NCI-H1092 treated with DMSO at 0.1 percent for 48 hours (cell line): ENCODE measurements around the gene GLIS2.

ENCODE experiments used
- DNase-seq: peaks from one replicate; lab custom pipeline; 2025; lab: John Stamatoyannopoulos, UW

GLIS2 gene

GRCh38 chr16:4298761-4299522 is 16.9 kb upstream of the GLIS2 start:
- DNase-seq: no peak

DNA sequence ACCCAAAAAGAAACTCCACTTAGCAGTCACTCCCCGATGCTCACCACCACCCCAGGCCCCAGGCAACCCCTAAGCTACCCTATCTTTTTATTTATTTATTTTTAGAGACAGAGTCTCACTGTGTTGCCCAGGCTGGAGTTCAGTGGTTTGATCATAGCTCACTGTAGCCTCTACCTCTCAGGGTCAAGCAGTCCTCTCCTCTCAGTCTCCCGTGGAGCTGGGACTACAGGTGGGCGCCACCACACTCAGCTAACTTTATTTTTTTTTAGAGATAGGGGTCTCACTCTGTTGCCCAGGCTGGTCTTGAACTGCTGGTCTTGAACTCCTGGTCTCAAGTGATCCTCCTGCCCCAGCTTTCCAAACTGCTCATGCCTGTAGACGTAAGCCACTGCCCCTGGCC is 14.7 kb upstream of the GLIS2 start:
- DNase-seq: no peak

DNA sequence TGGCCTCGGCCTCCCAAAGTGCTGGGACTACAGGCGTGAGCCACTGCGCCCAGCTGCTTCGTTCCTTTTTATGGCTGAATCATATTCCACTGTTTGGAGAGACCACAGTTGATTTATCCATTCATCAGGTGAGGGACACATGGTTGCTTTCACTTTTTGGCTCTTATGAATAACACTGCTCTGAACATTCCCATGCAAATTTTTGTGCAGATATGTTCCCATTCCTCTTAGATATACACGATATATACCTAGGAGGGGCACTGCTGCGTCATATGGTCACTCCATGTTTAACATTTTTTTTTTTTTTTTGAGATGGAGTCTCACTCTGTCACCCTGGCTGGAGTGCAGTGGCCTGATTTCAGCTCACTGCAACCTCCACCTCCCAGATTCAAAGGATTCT is 13.9 kb upstream of the GLIS2 start:
- no peak for DNase-seq

DNA sequence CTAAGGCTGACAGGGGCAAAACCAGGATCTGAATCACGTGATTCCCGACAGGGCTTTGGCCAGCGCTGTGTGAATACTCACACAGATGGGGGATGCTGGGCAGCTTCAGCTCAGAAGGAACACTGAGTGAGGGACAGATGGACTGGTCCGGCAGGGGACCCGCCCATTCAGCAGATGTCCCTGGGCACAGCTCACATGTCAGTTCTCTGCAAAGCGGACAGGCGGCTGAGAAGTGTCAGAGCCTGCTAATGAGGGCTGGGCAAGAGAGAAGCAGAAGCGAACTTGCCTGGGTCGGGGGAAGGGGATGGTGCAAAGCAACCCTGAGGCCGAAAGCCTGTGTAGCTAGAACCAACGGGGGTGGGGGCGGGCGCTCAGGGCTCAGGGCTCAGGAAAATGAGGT is 11.9 kb upstream of the GLIS2 start:
- DNase-seq: no peak

- peak; percentile 81 for DNase-seq
These were observed 9.2 kb upstream of the GLIS2 start for GRCh38 chr16:4306470-4307214.

DNA sequence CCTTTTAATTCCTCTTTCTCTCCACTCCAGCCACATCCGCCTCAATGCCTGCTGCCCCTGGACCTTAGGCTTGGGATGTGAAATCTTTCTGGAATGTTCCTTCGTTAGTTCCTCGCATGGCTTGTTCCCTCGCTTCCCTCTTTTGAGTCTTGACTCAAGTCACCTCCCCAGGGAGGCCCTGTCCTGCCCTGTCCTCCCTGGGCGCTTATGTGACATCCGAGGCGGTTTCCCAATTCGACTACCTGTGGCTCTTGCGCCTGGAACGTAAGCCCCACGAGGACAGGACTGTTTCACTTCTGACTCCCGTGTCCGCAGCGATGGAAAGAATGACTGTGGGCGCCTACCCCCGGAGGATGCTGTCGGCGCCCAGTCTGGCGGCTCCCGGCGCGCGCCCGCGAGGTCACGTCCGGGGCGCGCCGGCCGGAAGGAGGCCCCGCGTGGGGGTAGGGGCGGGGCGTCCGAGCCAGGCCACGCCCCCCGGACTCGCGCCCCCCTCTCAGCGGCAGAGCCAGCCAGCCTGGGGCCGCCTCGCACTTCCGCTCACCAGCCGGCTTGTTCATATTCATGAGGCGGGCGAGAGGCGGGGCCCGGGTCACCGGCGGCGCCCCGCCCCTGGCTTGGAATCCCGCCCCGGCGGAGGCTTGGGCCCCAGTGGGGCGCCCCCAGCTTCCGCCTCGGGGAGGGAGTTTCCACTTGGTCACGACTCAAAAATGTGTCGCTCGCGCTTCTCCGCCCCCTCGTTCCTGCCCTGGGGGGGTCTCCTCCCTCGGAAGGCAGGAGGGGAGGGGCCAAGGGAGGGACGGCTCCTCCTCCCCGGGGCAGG is 8.4 kb upstream of the GLIS2 start:
- DNase-seq: peak; percentile 79

- no peak for DNase-seq
These were observed 6.6 kb upstream of the GLIS2 start for GRCh38 chr16:4309102-4309832.

DNA sequence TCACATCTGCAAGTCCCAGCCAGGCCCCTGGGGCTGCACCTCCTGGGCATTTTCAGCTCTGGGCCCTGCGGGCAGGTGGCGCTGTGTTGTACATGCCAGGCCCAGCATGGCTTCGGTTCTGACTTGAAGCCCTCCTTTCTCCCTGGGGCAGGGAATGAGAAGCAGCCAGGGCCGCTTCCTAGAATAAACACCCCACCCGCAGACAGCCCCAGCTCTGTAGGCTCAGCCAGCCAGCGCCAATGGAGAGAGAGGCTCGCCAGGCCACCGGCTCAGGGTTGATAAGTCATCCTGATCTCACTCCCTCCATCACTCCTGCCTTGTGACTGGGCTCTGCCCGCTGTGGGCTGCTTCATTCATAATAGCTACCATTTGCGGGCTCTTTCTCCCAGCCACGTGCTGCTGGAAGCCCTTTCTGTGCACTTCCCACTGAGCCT is 6.0 kb upstream of the GLIS2 start:
- peak; percentile 44 for DNase-seq

DNA sequence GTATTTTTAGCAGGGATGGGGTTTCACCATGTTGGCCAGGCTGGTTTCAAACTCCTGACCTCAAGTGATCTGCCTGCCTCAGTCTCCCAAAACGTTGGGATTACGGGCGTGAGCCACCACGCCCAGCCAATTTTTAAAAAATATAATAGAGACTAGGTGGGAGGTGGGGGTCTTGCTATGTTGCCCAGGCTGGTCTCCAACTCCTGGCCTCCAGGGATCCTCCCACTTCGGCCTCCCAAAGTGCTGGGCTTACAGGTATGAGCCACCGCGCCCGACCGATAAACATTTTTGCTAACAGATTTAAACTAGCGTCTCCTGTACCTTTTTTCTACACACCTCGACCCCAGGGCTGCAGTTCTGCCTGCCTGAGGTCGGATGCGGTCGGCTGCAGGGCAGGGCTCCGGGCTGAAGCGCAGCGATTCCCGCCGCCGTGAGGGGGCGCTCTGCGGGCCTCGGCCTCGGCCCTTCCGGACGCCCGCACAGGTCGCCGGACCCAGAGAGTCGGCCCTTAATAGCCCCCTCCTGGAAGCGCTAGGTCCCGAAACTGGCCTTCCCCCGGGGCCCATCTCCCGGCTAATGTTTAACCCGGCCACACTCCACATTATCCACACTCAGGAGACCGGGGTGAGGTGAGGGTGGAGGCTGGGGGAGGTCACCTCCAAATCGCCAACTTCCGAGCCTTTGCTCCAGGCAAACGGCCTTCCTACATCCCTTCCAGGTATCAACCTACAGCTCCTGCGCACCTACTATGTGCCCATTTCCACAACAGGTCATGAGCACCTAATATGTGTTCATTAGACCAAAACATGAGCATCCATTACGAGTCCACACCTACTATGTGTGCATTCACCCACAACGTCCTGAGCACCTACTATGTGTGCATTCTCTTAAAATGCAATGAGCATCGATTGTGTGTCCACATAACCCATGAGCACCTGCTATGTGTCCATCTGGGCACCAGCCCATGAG is 2.0 kb upstream of the GLIS2 start:
- no peak for DNase-seq

GRCh38 chr16:4314532-4315185 is 1.2 kb upstream of the GLIS2 start:
- DNase-seq: peak; percentile 33

DNA sequence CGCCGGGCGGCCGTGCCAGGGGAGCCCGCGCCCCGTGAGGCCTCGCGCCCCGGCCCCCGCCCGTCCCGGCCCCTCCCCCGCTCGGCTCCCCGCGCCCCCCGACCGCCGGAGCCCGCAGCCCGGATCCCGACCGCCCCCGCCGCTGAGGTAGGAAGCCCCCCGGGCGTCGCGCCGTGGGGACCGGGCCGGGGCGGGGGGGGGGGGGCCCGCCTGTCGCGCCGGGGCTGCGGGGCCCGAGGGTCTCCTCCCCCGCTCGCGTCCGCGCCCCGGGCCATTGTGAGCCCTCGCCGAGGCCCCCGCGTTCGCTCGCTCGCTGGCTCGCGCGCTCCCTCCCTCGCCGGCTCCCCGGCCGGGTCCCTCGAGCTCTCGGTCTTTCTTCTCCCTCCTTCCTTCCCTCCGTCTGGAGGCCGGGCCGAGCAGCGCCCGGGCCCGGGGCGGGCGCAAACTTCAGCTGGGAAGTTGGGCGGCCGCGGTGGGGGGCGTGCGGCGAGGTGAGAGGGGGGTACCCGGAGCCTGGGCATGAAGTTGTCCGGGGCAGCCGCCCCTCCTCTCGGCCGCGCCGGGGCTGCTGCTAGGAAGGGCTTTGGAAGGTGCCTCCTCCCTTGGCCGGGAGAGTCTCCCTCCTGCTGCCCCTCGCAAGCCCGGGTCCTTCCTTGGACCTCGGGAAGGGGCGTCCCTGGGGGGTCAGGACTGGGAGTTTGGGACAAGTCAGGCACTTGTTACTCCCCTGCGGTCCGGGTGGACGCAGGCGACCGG is 419 bp downstream of the GLIS2 start:
- DNase-seq: peak; percentile 63

GRCh38 chr16:4316864-4317531 is 1.1 kb downstream of the GLIS2 start:
- DNase-seq: peak; percentile 74

- DNase-seq: no peak
These were observed 1.9 kb downstream of the GLIS2 start for GRCh38 chr16:4317532-4318450.

DNA sequence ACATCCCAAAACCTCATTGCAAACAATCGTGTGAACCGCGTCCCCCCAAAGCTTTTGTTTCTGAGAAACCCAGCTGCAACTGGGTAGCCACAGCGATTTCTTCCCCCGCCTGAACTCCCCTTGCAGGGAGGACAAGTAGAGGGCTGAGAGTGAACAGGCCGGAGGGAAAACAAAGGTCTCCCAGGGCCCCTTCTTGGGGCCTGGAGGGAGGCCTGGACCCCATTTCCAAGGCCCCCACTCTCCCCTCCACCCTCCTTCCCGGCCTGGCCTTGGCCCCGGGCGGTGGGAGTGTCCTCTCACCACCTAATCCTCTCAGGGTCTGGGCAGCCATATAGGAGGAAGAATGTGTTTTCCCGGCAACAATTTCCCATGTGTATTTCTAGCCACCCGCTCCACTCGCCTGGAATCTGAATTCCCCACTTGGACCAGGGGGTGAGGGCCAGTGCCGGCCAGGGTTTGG is 2.6 kb downstream of the GLIS2 start:
- DNase-seq: no peak

DNA sequence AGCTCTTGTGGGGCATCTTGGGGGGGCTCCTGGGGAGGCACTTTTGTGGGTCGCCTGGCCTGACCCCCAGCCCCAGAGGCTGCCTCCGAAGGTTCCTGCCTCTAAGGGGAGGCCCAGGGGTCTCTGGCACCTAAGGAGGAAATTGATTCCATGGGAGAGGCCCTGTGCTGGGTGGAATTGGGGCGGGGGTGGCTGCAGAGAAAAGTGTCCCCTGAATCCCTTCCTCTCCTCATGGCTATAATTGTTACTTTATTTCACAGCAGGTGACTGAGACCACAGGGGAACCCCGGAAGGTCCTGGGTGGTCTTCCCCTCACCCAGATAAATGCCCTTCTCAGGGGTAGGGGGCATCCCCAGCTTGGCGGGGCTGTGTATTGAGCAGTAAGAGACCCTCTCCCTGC is 3.1 kb downstream of the GLIS2 start:
- DNase-seq: no peak

DNA sequence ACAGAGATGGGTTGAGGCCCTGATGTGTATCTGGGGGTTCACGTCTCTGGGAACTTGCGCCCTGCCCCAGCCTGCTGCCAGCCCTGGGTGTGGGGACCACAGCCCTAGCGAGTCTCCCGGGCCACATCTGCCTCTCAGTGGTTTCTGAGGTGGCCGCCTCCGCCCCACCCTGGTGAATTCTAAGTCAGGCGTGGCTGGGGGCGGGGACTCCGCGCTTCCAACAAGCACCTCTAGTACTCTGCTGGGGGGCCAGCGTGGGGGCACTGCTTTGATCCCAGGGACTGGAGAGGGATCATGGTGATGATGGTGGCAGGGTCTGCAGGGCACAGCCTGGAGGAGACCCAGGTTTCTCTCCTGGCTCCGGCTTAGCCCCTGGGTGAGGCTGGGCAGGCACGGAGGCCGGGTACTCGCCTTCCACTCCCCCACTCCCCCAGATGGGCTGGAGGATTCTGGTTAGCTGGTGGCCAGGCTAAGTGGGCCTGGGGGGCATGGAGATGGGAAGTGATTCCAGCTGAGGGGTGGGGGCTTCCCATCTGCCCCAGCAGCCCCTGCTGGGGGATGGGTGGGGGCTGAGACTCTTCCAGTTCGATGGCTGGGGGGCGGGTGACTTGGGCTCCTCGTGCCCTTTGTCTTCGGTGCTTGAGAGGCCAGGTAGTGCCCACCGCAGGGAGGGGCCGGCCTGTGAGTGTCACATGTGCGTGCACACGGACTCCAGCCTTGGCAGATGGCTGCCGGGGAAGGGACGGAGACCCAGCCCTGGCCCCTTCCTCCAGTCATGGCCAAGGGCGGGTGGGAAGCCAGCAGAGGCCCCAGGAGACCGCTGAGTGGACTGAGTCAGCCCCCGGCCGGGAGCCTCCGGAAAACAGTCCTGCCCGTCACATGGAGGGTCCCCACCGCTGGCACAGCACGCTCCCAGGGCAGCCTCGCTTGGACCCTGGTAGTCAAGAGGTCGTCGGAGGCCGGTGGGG is 3.9 kb downstream of the GLIS2 start:
- no peak for DNase-seq
